NCI-H510A (cell line): ENCODE measurements around the gene PIGV.
A peak's percentile ranks its signal among the peaks of the same experiment; 100 is the strongest.

Experiments
- DNase-seq: peaks from one replicate; lab custom pipeline; 2025; lab: John Stamatoyannopoulos, UW

Gene PIGV

DNA sequence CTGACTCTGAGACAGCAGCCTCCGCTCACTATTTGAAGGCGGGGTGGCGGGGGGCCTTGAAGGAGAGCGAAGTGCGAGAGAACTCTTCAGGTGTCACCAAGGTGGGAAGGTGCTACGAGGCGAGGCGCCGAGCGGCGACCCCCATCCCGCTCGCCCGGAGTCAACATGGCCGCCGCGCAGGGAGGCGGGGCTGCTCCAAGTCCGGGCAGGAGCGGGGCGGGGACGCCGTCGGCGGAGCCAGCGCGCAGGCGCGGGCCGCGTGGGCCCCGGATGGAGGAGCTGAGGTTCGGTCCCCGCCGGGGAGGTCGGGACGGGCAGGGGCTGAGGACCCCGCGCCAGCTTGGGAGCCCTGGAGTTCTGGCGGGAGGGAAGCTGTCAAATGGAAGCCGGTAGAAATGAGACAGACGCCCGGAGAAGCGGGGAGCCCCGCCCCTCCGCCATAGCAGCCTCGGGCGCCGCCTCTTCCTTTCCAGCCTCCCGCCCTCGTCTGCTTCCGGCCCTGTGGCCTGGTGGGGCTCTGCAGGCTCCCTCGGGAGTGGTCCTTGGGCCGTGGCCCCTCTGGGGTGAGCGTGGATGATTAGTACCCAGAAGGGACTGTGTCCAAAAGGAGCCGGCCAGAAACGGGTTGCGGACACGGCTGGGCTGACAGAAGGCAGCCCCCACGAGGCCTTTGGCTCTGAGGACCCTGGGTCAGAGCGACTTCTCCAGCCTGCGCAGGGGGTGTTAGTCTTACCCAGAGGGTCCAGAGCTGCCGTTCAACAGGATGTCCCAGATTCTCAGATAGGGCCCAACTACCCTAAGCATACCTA is at the start of gene PIGV:
PIGV (plus strand) TSS at position 245 of the 809 bp plus-strand sequence. CDS start 2,866 bp downstream, outside the sequence.
- peak; percentile 83 for DNase-seq

DNA sequence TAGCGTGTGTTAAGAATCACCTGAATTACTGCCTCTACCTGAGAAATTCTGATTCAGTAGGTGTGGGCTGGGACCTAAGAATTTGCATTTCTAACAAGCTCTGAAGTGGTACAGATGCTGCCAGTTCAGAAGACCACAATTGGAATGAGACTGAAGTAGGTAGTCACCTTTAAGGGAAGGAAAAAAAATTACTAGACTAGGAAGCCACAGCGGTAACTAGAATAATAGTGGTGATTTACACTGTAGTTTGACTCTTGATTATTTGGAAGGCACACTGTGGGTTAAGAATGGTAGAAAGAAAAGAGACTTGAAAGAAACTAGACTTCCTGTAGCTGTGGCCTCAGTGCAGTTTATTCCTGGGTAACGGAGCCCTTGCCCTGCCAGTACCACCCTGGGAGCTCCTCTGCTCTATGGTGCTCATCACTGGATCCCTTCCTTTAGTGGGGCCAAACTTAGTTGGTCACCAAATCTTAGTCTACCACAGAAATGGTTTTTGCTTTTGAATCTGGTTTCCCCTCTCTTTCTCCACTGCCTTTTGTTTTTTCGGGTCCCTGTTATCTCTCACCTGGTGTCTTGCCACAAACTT is 48.3 kb upstream of the PIGV start:
- DNase-seq = no peak

DNA sequence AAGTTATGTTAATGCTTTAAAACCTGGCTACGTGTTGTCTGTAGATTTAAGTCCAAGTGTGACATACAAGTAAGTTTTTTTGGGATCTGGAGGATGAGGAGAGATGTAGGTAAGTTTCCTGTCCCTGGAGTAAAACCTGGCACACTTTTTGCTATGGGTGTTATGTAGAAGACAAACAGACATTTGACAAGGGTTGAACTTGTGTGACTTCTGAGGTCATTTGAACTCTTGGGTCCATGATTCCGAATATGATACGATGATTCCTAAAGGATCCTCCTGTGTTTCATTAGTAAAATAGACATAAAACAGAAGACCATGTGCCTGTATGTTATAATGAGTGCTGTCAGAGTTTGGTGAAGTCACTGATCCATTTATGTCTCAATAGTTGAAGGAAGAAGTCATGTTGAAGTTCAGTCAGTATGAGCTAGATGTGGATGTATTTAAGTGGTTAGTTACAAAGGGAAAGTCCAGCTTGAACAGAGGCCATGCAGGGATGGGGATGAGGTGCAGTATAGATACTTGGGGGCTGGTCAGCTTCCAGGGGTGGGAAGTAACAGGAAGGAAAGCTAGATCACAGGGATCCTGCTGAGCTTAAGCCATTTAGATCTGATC is 47.6 kb upstream of the PIGV start:
- no peak for DNase-seq

DNA sequence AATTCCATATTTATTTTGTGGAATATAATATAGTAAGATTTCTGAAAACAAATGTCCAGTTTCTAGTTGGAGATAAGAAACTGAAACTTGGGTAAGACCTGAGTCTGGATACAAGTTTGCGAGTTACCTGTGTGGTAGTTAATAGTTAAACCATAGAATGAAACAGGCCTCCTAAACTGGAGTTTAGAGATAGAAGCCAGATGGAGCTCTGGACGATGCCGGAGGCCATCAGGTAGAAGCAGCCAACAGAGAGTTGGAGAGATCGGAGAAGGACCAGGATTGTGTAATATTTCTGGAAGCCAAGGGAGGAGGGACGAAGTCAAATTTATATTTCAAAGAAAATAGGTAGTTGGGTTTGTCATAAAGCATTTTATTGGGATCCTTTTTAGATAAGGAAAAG is 46.8 kb upstream of the PIGV start:
- DNase-seq = no peak

DNA sequence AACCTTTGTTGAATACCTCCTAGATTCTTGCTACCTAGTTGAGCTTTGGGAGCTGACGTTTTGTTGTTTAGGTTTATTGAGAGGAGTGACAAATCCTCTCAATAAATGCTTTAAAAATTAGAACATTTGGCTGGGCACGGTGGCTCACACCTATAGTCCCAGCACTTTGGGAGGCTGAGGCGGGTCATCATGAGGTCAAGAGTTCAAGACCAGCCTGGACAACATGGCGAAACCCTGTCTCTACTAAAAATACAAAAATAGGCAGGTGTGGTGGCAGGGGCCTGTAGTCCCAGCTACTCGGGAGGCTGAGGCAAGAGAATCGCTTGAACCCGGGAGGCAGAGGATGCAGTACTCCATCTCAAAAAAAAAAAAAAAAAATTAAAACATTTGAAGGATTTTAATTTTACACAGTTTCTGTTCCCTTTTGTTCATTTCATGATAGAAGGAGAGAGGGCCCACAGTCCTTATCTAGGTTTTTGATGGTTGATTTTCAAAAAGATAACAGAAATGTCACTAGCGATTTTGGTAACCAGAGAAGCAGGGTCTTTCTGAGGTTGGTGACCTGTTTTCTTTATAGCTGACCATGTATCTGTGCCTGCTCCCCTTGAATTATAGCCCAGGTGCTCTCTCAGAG is 44.2 kb upstream of the PIGV start:
- no peak for DNase-seq

DNA sequence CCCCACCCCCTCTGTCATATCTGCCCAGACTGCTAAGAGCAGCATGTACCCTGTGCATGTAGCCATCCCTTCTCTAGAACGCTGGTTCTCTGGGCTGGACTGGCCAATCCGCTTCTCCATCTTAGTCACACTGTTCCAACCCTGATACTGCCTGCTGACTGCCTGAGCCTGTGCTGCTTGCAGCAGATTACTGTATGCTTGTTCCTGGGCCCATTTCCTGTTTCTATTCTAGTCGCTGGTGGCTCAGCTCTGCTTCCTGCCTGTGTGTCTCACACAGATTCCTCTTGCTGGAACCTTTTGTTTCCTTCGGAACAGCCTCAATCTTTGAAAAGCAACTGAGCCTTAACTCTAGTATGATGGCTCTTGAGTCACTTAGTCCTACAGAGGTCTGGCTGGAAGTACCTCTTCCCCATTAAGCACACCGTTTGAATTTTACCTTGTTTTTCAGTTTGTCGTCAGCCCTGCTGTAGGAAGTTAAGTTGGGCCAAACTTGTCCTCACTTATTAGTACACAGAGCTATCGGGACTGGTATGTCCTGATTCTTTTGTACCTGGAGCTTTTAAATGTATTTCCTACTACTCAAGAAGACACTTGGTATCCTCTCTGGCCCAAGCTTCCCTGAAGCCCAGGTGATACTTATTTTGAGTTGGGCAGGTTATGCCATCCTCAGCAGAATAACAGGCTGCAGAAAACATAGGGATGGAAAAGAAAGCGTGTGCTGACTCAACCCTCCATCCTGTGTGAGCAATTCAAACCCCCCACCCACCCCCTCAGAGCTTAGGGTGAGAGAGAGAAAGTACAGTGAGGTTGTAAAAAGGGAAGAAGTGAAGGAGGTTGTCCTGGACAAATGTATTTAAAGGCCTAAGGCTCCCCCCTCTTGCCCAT is 43.4 kb upstream of the PIGV start:
- DNase-seq = peak; percentile 66

DNA sequence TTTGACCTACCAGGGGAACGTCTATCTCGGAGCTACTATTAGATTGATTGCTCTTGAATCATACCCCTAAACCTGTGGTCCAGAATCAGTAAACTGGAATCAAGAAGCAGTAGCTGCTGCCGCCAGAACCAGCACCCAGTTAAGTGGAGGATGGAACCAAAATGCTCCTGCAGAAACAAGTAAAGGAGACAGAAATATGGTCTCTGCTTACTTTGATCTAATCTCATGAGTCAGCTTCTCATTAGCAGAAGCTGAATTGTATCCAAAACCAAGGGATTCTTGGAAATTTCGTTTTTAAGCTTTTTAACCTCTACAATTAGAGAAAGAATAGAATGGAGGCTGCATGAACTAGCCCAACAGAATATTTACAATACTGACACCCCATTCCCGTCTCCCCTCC is 42.6 kb upstream of the PIGV start:
- DNase-seq = no peak

DNA sequence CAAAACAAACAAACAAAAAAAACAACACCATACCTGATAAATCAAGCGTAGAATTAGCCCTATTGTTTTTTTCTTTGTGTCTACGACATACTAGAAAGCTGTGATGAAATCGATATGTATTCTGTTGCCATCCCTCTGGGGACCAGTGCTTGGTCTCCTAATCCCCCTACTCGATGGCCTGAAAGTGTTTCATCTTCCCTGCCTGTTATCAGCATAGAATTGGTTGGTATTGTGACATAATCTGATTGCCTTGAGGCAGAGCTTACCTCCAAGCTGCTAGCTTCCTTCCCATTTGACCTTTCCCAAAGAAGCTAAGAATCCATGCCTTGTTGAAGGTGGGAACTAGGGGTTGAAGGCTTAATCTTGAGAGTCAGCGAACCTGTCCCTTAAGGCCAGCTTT is 40.7 kb upstream of the PIGV start:
- DNase-seq = no peak

DNA sequence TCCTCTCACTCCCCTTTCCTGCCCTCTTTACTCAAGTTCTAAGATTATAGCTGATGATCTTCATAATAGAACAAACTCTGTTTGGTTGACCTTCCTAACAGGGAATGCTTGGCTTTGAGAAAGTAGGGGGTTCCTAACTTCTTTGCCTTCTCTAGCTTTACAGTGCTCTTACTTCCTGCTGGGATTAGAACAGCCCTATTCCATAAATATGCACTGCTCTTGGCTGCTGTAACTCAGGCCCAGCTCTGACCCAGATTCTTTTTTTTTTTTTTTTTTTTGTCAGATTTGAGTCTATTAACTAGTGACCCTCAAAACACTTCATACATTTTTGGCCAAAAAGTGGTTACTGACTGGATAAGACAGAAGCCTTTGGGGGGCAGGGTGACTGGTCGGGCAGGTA is 39.4 kb upstream of the PIGV start:
- DNase-seq = no peak

DNA sequence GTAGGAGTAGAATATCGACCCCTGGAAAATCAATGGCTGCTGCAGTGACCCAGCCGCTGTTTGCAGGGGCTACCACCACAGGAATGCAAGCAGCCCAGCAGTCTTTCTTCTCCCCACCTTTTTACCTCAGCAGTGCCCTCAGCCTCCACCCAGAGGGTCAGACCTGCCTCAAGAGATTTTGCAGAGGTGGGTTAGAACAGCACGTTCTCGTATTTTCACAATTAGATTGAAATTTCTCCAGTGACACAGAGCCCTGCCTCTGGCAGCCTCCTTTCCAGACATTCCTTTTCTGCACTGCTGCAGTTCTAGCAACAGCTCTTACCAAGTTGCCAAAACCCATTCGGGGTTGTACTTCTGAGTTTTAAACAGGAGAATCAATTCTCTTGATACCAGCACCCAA is 38.3 kb upstream of the PIGV start:
- DNase-seq = no peak

DNA sequence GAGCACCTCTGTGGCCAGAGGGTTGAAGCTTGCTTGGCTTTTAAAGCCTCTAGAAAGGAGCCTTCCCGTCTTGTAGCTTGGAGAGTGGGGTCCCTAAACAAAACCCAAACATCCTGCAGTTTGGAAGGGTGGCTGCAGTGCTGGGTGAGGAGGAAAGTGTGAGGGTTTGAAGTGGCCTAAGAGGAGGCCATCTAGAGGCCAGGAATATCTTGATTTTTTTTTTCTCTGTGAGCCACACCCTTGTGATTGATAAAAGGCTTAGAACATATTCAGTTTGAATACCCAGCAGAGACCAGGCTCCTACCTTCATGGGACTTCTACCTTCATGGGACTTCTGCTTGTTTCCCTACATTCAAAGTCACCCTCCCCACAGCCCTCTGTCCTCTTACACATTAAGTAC is 37.3 kb upstream of the PIGV start:
- DNase-seq = no peak

DNA sequence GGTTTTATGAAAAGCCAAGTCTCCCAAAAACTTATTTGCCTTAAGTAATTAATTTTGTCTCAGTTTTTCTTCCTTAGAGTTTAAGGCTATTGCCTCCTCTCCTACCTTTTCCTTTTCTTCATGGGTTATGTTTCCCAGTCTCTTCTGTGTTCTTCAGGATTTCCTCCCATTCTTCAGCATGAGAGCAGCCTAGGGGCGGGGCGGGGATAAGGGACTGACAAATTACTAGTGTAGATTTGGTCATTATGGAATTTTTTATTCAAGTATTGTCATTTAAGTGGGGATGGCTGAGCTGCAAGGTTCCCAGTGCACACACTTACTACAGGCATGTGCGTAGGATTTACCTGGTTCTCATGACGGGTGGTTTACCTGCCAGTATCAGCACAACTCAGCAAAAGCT is 35.2 kb upstream of the PIGV start:
- no peak for DNase-seq

DNA sequence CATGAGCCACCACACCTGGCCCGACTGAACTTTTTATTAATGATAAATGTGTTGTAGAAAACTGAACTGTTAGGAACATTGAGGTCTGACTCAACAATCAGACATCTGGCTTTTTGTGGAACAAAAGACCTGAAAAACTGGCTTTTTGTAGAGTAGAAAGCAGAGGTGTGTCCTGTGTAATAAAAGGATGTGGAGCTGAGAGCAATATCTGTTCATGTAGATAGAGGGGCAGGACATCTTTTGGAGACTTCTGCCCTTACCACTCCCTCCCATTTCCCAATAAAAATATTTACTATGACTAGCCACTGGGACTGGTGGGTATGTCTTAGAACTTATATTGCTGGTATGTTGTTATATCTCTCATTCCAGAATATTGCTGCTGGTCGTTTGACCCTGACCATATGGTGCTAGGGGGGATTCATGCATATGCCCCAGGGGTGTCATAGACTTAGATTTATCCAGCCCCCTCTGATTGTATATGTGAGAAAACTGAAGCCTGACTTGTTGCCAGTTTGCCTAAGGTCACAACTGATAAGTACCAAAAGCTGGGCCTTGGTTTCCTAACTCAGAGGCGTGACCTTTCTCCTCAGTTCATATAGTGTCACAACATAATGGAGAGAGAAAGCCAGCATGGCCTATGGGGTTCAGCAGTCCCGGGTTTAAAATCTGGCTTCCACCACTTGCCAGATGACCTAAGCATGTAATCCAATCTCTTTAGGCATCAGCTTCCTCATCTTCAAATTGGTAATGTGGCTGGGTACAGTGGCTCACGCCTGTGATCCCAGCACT is 33.5 kb upstream of the PIGV start:
- DNase-seq = no peak

DNA sequence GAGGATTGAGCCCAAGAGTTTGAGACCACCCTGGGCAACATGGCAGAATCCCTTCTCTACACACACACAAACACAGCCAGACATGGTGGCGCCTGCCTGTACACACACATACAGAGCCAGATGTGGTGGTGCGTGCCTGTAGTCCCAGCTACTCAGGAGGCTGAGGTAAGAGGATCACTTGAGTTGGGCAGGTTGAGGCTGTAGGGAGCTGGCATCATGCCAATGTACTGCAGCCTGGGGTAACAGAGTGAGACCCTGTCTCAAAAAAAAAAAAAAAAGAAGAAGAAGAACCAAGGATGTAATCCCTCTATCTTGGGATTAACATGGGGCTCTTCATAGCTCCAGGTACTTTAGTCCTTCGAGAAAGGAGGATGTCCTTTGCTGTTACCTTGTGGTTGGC is 29.4 kb upstream of the PIGV start:
- DNase-seq = no peak

DNA sequence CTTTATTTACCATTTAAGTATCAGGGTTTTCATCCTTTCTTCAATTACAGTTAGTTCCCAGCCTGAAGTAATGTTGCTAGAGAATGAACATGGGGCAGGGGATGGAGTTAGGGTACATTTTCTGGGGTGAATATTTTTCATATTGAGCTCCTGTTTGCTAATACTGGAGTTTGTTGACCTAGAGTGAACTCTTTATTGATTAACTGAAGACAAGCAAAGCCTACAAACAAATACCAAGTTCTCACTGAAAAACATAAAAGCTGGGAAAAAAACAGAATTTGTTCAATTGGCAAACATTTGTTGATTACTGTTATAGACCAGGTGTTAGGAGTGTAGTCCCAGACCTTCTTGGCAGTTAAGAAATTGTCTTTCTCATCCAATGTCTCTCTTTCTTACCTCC is 28.2 kb upstream of the PIGV start:
- no peak for DNase-seq

DNA sequence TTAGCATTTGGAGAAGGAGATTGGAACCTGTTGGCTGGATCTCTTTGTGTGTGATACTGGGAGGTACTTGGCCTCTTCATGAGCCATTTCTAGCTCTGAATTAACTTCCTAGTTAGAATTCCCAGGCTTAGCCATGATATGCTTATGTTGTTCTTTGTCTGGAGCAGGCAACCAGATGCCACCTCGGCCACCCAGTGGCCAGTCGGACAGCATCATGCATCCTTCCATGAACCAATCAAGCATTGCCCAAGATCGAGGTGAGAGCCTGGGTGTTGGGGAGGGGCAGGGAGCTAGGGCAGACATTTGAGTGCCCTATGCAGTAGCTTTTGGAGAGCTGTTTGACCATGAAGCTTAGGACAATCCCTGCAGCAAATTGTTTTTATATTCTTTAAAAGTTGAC is 26.5 kb upstream of the PIGV start:
- no peak for DNase-seq

DNA sequence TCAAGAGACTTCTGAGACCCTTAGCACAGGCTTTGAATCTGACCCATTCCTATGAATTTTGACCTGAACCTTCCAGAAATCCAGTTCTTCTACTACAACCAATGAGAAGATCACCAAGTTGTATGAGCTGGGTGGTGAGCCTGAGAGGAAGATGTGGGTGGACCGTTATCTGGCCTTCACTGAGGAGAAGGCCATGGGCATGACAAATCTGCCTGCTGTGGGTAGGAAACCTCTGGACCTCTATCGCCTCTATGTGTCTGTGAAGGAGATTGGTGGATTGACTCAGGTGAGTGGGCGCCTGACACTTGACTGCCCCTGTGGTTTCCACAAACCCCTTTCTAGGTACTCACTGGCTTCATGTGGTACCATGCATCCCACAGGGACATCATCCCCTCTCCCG is 20.0 kb upstream of the PIGV start:
- no peak for DNase-seq

DNA sequence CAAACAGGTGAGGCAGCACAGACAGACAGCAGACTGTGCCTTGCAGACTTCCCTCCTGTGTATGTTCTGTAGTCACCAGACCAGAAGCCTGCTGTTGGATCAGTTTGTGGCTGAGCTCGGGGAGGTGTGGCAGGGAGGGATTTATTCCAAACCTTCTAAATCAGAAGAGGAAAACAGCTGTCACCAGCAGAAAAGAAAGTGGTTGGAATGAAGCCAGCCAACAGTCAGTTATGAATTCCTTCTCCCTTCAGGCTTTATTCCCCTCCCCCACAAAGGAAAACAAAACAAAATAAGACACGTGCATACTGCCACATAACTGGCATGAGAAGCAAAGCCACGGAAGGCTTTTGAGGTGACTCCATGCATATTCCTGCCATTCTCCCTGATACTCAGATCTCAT is 19.0 kb upstream of the PIGV start:
- no peak for DNase-seq

DNA sequence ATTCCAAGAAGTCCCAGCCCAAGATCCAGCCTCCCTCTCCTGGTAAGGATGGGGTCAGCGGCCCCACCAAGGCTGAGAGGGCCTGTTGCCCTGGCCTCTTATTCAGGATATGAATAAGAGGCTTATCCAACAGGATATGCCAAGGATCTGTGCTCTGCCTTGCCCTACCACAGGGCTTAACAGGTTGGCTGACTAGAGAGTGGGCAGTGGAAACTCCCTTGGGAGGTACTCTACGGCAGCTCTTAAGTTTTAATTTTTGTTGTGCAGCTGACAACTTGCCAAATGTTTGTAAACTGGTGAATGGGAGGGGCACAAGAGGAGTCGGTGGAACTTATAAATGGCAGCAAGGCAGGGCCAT is 16.5 kb upstream of the PIGV start:
- no peak for DNase-seq

DNA sequence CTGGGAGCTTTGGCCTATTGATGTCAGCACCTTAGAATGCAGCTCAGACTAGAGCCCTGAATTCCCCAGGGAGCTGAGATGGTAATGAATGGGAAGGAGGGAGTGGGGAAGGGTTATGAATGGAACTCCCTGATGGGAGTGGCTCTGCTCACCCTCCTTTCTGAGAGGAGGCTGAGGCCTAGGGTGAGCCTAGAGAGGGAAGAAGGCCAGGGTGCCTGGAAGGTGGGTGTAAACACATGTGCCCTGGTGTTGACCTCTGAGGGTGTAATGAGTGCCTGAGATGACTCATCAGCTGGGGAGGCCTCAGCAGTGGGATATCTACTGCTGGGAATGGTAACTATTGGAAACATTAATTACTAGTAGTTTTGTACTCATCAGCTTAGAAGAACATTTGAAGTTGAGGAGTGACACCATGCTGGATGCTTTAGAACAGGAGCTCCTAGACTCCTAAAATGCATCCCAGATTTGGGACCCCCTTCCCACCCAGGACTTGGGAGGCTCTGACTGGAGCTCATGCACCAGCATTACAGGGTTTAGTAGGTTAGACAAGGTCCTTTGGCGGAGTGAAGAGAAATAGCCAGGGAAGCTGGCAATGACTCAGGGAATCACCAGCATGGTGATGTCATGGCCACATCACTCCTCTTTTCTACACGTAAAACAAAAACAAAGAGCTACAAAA is 16.0 kb upstream of the PIGV start:
- DNase-seq = peak; percentile 14

DNA sequence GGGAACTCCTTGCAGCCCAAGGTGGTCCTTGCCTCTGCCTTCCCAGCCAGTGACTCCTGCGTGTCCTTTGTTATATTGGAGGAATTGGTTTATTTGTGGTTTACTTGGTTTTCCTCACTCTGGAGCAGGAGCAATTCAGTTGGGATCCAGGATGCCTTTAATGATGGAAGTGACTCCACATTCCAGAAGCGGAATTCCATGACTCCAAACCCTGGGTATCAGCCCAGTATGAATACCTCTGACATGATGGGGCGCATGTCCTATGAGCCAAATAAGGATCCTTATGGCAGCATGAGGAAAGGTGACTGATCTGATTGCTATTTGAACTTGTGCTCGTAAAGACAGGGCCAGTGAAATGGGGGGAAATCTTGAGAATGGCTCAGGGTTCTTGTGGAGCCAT is 15.1 kb upstream of the PIGV start:
- no peak for DNase-seq
